ENCODE results near the gene LRRTM2. TPM values are rescaled to one million over a fixed set of nuclear protein-coding genes. Genes with fewer than 3 reads are reported as not detected.
A peak's percentile ranks its signal among the peaks of the same experiment; 100 is the strongest.
"Not testable (repeated sequence)": the region's sequence is repeated elsewhere in the genome, so short reads cannot be mapped to it uniquely, and the experiment has no call there.

The LRRTM2 gene
- total RNA-seq, 4 donors from 2014 or later, result 0.20 to 1.2 (median 0.86) TPM

DNA sequence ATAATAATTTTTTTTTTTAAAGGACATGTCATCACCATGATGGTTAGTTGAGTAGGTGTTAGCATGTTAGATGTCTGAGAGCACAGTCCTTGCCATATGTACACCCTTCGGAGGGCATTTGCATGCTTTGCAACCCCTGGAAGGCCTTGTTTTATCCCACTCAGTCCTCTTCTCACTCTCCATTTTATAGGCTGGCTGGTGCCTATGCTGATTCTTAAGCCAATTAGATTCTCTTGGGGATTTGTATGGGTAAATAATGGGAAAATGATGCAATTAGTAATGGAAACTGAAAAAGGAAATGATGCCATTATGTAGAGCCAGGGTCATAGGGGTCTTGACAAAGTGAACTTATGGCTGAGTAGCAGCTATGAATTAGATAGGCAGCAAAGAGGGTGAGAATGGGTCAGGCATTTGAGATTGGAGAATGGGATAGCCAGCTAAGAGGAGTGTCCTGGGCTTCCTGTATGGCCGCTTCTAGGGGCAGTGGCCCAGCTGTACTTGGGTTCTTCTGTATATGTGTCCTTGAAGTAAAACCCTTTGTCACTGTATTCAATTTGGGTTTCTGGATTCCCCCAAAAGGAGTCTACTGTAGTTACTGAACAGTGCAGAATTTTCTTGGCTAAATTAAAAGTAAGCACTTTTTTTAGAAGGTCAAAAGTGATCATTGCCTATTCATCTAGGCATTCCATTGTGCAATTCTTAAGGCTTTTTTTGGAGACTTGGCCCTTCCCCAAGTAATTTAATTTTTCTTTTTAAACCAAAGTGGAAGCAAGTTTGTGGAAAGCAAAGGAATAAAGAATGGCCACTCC is 31.6 kb downstream of the LRRTM2 start:
- H3K9me3 ChIP-seq, result no peaks in the 10 kb centered on the region
- no peak overlapping the region for H3K4me3 ChIP-seq (replicated peaks in 1 of 3)
- intact Hi-C loops (cut with DNase I), result no loop called here
- H3K4me1 ChIP-seq, result peaks cover 44 to 57% of the 10 kb centered on the region in 2 donors
- peak overlapping the region in 1 of 3 donors; percentile 22 for H3K27ac ChIP-seq
- TF ChIP-seq, protein P1, sequence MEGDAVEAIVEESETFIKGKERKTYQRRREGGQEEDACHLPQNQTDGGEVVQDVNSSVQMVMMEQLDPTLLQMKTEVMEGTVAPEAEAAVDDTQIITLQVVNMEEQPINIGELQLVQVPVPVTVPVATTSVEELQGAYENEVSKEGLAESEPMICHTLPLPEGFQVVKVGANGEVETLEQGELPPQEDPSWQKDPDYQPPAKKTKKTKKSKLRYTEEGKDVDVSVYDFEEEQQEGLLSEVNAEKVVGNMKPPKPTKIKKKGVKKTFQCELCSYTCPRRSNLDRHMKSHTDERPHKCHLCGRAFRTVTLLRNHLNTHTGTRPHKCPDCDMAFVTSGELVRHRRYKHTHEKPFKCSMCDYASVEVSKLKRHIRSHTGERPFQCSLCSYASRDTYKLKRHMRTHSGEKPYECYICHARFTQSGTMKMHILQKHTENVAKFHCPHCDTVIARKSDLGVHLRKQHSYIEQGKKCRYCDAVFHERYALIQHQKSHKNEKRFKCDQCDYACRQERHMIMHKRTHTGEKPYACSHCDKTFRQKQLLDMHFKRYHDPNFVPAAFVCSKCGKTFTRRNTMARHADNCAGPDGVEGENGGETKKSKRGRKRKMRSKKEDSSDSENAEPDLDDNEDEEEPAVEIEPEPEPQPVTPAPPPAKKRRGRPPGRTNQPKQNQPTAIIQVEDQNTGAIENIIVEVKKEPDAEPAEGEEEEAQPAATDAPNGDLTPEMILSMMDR (IDR thresholded peaks at IDR 0.05), result no peak
- TF ChIP-seq POLR2A (IDR thresholded peaks at IDR 0.05), result no peak
- DNase-seq, result no peak
- H3K36me3 ChIP-seq, result no peaks in the 10 kb centered on the region
- WGBS, 2 donors, result 90 to 93% methylated on average over 2 of the region's 2 CpGs
- no peaks in the 10 kb centered on the region for H3K27me3 ChIP-seq

DNA sequence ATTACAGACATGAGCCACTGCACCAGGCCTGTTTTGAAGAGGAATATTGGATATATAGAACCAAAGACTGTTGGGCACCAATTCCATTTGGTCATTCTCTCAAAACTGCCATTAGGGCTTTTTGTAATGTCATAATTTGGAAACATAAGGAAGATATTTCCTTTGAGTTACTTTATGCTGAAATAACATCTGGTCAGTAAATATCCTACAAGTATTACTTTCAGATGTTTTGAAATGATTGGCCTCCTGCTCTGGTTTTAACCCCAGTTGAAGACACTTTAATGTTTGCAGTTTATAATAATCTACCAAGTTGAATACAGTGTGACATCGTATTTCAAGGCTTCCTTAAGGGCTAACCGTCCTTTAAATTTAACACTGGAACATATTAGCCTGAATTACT is 33.6 kb downstream of the LRRTM2 start:
- Histone ChIP-seq H3K9me3 (no peaks in the 10 kb centered on the region), H3K36me3 (no peaks in the 10 kb centered on the region), H3K27me3 (no peaks in the 10 kb centered on the region), H3K27ac (no peak overlapping the region), H3K4me3 (replicated peaks in 1 of 3) (no peak overlapping the region), H3K4me1 (peaks cover 35 to 39% of the 10 kb centered on the region in 2 donors)
- TF ChIP-seq, protein P1 (IDR thresholded peaks at IDR 0.05), result no peak
- no peak for TF ChIP-seq POLR2A (IDR thresholded peaks at IDR 0.05)
- intact Hi-C loops (cut with DNase I), result no loop called here
- WGBS, 2 donors, result 93 to 95% methylated on average over 2 of the region's 2 CpGs
- no peak for DNase-seq

DNA sequence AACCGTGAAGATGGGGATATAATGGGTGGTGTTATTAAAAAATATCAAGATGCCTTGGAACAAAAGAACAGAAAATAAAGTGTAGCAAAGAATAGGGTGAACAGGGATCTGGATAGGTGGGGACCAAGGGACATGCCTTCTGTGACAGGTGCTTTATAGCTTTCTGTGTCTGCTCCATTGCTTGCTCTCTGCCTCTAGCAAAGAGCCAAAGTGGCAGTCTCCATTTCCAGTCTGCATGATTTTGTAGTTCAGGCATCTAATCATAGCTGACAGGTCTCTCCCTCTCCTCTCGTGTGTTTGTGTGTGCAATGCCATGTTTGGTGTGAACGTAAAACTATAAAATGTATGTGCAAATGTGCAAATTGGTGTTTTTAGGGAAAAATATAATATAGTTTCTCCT is 35.0 kb downstream of the LRRTM2 start:
- H3K36me3 ChIP-seq, result no peaks in the 10 kb centered on the region
- 84 to 87% methylated on average over 3 of the region's 3 CpGs for WGBS, 2 donors
- no peak overlapping the region for H3K27ac ChIP-seq
- no peaks in the 10 kb centered on the region for H3K27me3 ChIP-seq
- no peak for DNase-seq
- peaks cover 33 to 36% of the 10 kb centered on the region in 2 donors for H3K4me1 ChIP-seq
- intact Hi-C loops (cut with DNase I), result no loop called here
- H3K4me3 ChIP-seq (replicated peaks in 1 of 3), result no peak overlapping the region
- no peaks in the 10 kb centered on the region for H3K9me3 ChIP-seq
- TF ChIP-seq, protein P1 (IDR thresholded peaks at IDR 0.05), result no peak
- TF ChIP-seq POLR2A (IDR thresholded peaks at IDR 0.05), result no peak

DNA sequence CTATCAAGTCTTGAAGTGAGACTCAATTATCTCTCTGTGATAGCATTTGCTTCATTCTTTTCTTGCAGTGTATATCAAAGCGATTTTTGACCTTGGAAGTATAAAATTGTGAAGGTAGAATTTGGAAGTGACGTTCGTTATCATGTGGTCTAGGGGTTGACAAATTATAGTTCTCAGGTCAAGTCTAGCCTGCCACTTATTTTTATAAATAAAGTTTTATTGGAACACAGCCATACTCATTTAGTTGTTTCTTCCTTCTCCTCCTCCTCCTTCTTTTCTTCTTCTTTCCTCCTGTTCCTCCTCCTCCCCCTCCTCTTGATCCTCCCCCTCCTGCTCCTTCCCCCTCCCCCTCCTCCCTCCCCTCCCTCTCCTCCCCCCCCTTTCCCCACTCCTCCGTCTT is 38.0 kb downstream of the LRRTM2 start:
- 96 to 98% methylated on average over 4 of the region's 4 CpGs for WGBS, 2 donors
- TF ChIP-seq POLR2A (IDR thresholded peaks at IDR 0.05), result no peak
- TF ChIP-seq, protein P1 (IDR thresholded peaks at IDR 0.05), result no peak
- H3K9me3 ChIP-seq, result no peaks in the 10 kb centered on the region
- H3K27me3 ChIP-seq, result no peaks in the 10 kb centered on the region
- no peak overlapping the region for H3K4me3 ChIP-seq (replicated peaks in 1 of 3)
- no peaks in the 10 kb centered on the region for H3K36me3 ChIP-seq
- intact Hi-C loops (cut with DNase I), result no loop called here
- H3K4me1 ChIP-seq, result peaks cover 31 to 38% of the 10 kb centered on the region in 2 donors
- H3K27ac ChIP-seq, result no peak overlapping the region
- no peak for DNase-seq

DNA sequence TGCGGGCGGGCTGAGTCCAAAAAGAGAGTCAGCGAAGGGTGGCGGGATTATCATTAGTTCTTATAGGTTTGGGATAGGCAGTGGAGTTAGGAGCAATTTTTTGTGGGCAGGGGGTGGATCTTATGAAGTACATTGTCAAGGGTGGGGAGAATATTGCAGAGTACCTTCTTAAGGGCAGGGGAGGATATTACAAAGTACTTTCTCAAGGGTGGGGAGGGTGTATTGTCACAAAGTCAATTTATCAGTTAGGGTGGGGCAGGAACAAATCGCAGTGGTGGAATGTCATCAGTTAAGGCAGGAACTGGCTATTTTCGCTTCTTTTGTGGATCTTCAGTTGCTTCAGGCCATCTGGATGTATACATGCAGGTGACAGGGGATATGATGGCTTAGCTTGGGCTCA is 40.3 kb downstream of the LRRTM2 start:
- DNase-seq, result peak in 1 of 2 donors; percentile 14
- H3K9me3 ChIP-seq; H3K36me3 ChIP-seq; H3K27me3 ChIP-seq; H3K4me3 ChIP-seq (replicated peaks in 1 of 3); intact Hi-C loops (cut with DNase I); H3K27ac ChIP-seq: not testable (repeated sequence)
- peaks cover 32 to 39% of the 10 kb centered on the region in 2 donors for H3K4me1 ChIP-seq
- WGBS, 2 donors, result 81 to 92% methylated on average over 6 of the region's 6 CpGs
